ENCODE measurements around the gene UBE2M. TPM values are rescaled to one million over a fixed set of nuclear protein-coding genes. Genes with fewer than 3 reads are reported as not detected.
"Not testable (repeated sequence)": the region's sequence is repeated elsewhere in the genome, so short reads cannot be mapped to it uniquely, and the experiment has no call there.

Gene UBE2M
- polyA plus RNA-seq, 1 donor from 2014 or later: 138 TPM

- H3K27me3 ChIP-seq (ENCODE audit: insufficient read depth, low read depth, low read length): no peaks in the 10 kb centered on the region
- H3K4me2 ChIP-seq (ENCODE audit: low read length): no peak overlapping the region
- H3K9me2 ChIP-seq (ENCODE audit: insufficient read depth, low read length): no peaks in the 10 kb centered on the region
- H3K79me2 ChIP-seq (replicated peaks; ENCODE audit: insufficient read depth, low read length): no peaks in the 10 kb centered on the region
- H3K9me3 ChIP-seq (ENCODE audit: low read length): no peaks in the 10 kb centered on the region
- H3K9ac ChIP-seq (ENCODE audit: low read length): no peak overlapping the region
- no peaks in the 10 kb centered on the region for H3F3A ChIP-seq (ENCODE audit: insufficient read depth, low read length, poor library complexity, severe bottlenecking)
- no peaks in the 10 kb centered on the region for H4K20me1 ChIP-seq (ENCODE audit: insufficient read depth)
- H3K4me3 ChIP-seq (ENCODE audit: low read length): no peak overlapping the region
- TF ChIP-seq MXI1 (conservative IDR thresholded peaks at IDR 0.05; ENCODE audit: poor library complexity, severe bottlenecking): no peak
- TF ChIP-seq CTCF (IDR thresholded peaks at IDR 0.05; ENCODE audit: poor library complexity, severe bottlenecking): no peak
- TF ChIP-seq REST (IDR thresholded peaks at IDR 0.05; ENCODE audit: borderline replicate concordance): no peak
- no peak for TF ChIP-seq SMC3 (conservative IDR thresholded peaks at IDR 0.05; ENCODE audit: poor library complexity)
- TF ChIP-seq RAD21 (conservative IDR thresholded peaks at IDR 0.05): no peak
- no peak for TF ChIP-seq EP300 (conservative IDR thresholded peaks at IDR 0.05; ENCODE audit: poor library complexity, severe bottlenecking)
- no peak for TF ChIP-seq POLR2AphosphoS5 (IDR thresholded peaks at IDR 0.05)
- TF ChIP-seq TAF1 (IDR thresholded peaks at IDR 0.05; ENCODE audit: low read depth): no peak
- TF ChIP-seq EZH2 (IDR thresholded peaks at IDR 0.05; ENCODE audit: borderline replicate concordance, insufficient read depth, low read length, poor library complexity, severe bottlenecking): no peak
- H2AFZ ChIP-seq (ENCODE audit: low read depth, low read length): no peak overlapping the region
- H3K36me3 ChIP-seq (ENCODE audit: insufficient read depth, low read length): no peaks in the 10 kb centered on the region
- no peak overlapping the region for H3K27ac ChIP-seq (ENCODE audit: low read length)
These were observed 48.7 kb downstream of the UBE2M start for GRCh38 chr19:58509731-58510083.

GRCh38 chr19:58507602-58508223, 50.7 kb downstream of the UBE2M start:
- not testable (repeated sequence) for H3K36me3 ChIP-seq (ENCODE audit: insufficient read depth, low read length); H3F3A ChIP-seq (ENCODE audit: insufficient read depth, low read length, poor library complexity, severe bottlenecking); H3K4me2 ChIP-seq (ENCODE audit: low read length); H3K9me3 ChIP-seq (ENCODE audit: low read length); H4K20me1 ChIP-seq (ENCODE audit: insufficient read depth); H3K27ac ChIP-seq (ENCODE audit: low read length); H3K79me2 ChIP-seq (replicated peaks; ENCODE audit: insufficient read depth, low read length); H3K9ac ChIP-seq (ENCODE audit: low read length); H3K9me2 ChIP-seq (ENCODE audit: insufficient read depth, low read length); H2AFZ ChIP-seq (ENCODE audit: low read depth, low read length); H3K4me3 ChIP-seq (ENCODE audit: low read length); H3K27me3 ChIP-seq (ENCODE audit: insufficient read depth, low read depth, low read length)

Small RNAs within 50 kb of the gene (small RNA-seq; reads per million reads assigned to genes)
- gene MIR6807: 4.7 to 10.7 (median 10.7) reads per million in 3 experiments
- gene RN7SL525P: 0 reads per million in 3 experiments

Other genes starting within 250 kb of the UBE2M start
- 1.6 and 2.2 TPM in 2 replicates for gene ZSCAN22, start 231.6 kb downstream of the UBE2M start, polyA plus RNA-seq
- 35.4 and 40.0 TPM in 2 replicates for gene A1BG, start 205.1 kb downstream of the UBE2M start, polyA plus RNA-seq
- gene ZNF497, start 195.9 kb downstream of the UBE2M start, polyA plus RNA-seq: 13.7 and 18.4 TPM in 2 replicates
- 4.5 and 9.8 TPM in 2 replicates for gene ZNF837, start 177.6 kb downstream of the UBE2M start, polyA plus RNA-seq
- gene RPS5, start 171.3 kb downstream of the UBE2M start, polyA plus RNA-seq: 1,461 and 1,514 TPM in 2 replicates
- gene RNF225, start 163.0 kb downstream of the UBE2M start, polyA plus RNA-seq: not detected in 2 replicates
- 17.9 and 29.6 TPM in 2 replicates for gene ZNF584, start 150.0 kb downstream of the UBE2M start, polyA plus RNA-seq
- 0.77 and 1.0 TPM in 2 replicates for gene ZNF132, start 118.5 kb downstream of the UBE2M start, polyA plus RNA-seq
- gene ZNF324B, start 107.0 kb downstream of the UBE2M start, polyA plus RNA-seq: 7.8 and 10.4 TPM in 2 replicates
- gene ZNF324, start 91.5 kb downstream of the UBE2M start, polyA plus RNA-seq: 12.5 and 19.5 TPM in 2 replicates
- gene ZNF446, start 82.3 kb downstream of the UBE2M start, polyA plus RNA-seq: 18.2 and 25.9 TPM in 2 replicates
- gene SLC27A5, start 46.6 kb downstream of the UBE2M start, polyA plus RNA-seq: 14.9 and 19.7 TPM in 2 replicates
- gene ZBTB45, start 38.8 kb downstream of the UBE2M start, polyA plus RNA-seq: 5.5 and 6.8 TPM in 2 replicates
- gene TRIM28, start 14.5 kb downstream of the UBE2M start, polyA plus RNA-seq: 227 and 256 TPM in 2 replicates
- gene CHMP2A, start 3.5 kb downstream of the UBE2M start, polyA plus RNA-seq: 176 and 189 TPM in 2 replicates
- gene MZF1, start 14.7 kb upstream of the UBE2M start, polyA plus RNA-seq: 74.6 and 80.8 TPM in 2 replicates

Data from neural cell (in vitro differentiated cells).